SK-N-SH (cell line): ENCODE measurements around the gene BTN3A1. TPM values are rescaled to one million over a fixed set of nuclear protein-coding genes. Genes with fewer than 3 reads are reported as not detected.

ENCODE experiments used
- CTCF ChIA-PET: fragments of 300-600, 350-600 bp; formaldehyde crosslinking; extraction: SDS; loops from one replicate; lab custom pipeline; 2021; lab: Yijun Ruan, JAX
- POLR2A ChIA-PET: fragments of 350-600 bp; sonication (Branson Sonifier 250); formaldehyde crosslinking; extraction: SDS; loops from one replicate; lab custom pipeline; 2020; ENCODE audit warnings: antibody characterized with exemption, inconsistent platforms; lab: Yijun Ruan, JAX
- DNase-seq: peaks from one replicate; pipeline ENCODE4 v3.0.0; 2012
- H2AFZ ChIP-seq: fragments of 200-600 bp; sonication (generic); 2 replicates; pipeline ENCODE4 v1.8.1; 2016; ENCODE audit warnings: antibody characterized with exemption, mild to moderate bottlenecking, low read depth
- H3F3A ChIP-seq: fragments of 200-600 bp; sonication (generic); replicated peaks from 2 replicates; pipeline ENCODE3; 2016; ENCODE audit warnings: antibody characterized with exemption, mild to moderate bottlenecking; ENCODE audit not compliant: insufficient read depth
- H3K27ac ChIP-seq, 2 experiments: fragments of 200-500 bp in 1 of 2; fragments of 200-600 bp in 1 of 2; sonication (Bioruptor generic) in 1 of 2; sonication (generic), shearing (Covaris generic) in 1 of 2; 2 replicates each; pipeline versions ENCODE4 v1.5.1 to v1.6.1; 2014 to 2016; ENCODE audit warnings: low read depth in 2 of 2, inconsistent platforms in 1 of 2, low read length in 1 of 2, mild to moderate bottlenecking in 1 of 2, mixed read lengths in 1 of 2
- H3K27me3 ChIP-seq: fragments of 200-600 bp; sonication (generic), shearing (Covaris generic); 2 replicates; pipeline ENCODE4 v1.6.1; 2016; ENCODE audit warnings: mixed run types; ENCODE audit not compliant: insufficient read depth
- H3K36me3 ChIP-seq, 2 experiments: fragments of 200-500 bp in 1 of 2; fragments of 200-600 bp in 1 of 2; sonication (Bioruptor generic) in 1 of 2; sonication (generic) in 1 of 2; replicated peaks in 1 of 2; 2 replicates each; pipeline versions ENCODE3 to v1.5.1; 2014 to 2016; ENCODE audit warnings: low read length in 1 of 2, mild to moderate bottlenecking in 1 of 2; ENCODE audit not compliant: insufficient read depth in 2 of 2, control insufficient read depth in 1 of 2
- H3K4me1 ChIP-seq, 2 experiments: fragments of 200-500 bp in 1 of 2; fragments of 200-600 bp in 1 of 2; sonication (Bioruptor generic) in 1 of 2; sonication (generic), shearing (Covaris generic) in 1 of 2; 2 replicates each; pipeline versions ENCODE4 v1.5.1 to v1.6.1; 2014 to 2016; ENCODE audit warnings: low read depth in 1 of 2, low read length in 1 of 2, mixed run types in 1 of 2; ENCODE audit not compliant: insufficient read depth in 2 of 2, control insufficient read depth in 1 of 2
- H3K4me2 ChIP-seq: fragments of 200-600 bp; sonication (generic), shearing (Covaris generic); 2 replicates; pipeline ENCODE4 v1.6.1; 2017; ENCODE audit warnings: mixed run types
- H3K4me3 ChIP-seq, 2 experiments: fragments of 200-500 bp in 1 of 2; fragments of 200-600 bp in 1 of 2; sonication (Bioruptor generic) in 1 of 2; sonication (generic), shearing (Covaris generic) in 1 of 2; 2 replicates each; pipeline versions ENCODE4 v1.5.1 to v1.8.1; 2014 to 2016; ENCODE audit warnings: low read depth in 2 of 2, inconsistent platforms in 1 of 2, low read length in 1 of 2, mild to moderate bottlenecking in 1 of 2, mixed read lengths in 1 of 2, moderate library complexity in 1 of 2
- H3K79me2 ChIP-seq: fragments of 200-600 bp; sonication (generic); 2 replicates; pipeline ENCODE4 v1.8.1; 2017; ENCODE audit warnings: mild to moderate bottlenecking; ENCODE audit not compliant: insufficient read depth
- H3K9ac ChIP-seq: fragments of 200-600 bp; sonication (generic); 2 replicates; pipeline ENCODE4 v1.6.1; 2017; ENCODE audit warnings: mixed run types
- H3K9me2 ChIP-seq: fragments of 200-600 bp; sonication (generic); 2 replicates; pipeline ENCODE4 v1.6.1; 2017; ENCODE audit warnings: mixed run types
- H3K9me3 ChIP-seq: fragments of 200-600 bp; sonication (generic); 2 replicates; pipeline ENCODE4 v1.6.1; 2017; ENCODE audit warnings: mixed run types, mild to moderate bottlenecking, moderate library complexity
- H4K20me1 ChIP-seq: fragments of 200-600 bp; sonication (generic); 2 replicates; pipeline ENCODE4 v1.6.1; 2017; ENCODE audit warnings: mild to moderate bottlenecking, mixed run types; ENCODE audit not compliant: insufficient read depth
- CHD2 ChIP-seq: fragments of 150-350 bp; IDR thresholded peaks from 2 replicates; pipeline ENCODE4 v1.6.1; 2018; ENCODE audit warnings: low read length; ENCODE audit not compliant: partially characterized antibody
- EZH2phosphoT487 ChIP-seq: fragments of 200-600 bp; sonication (generic); IDR thresholded peaks from 2 replicates; pipeline ENCODE4 v1.6.1; 2017; ENCODE audit warnings: low read depth, mixed run types, mild to moderate bottlenecking, antibody characterized with exemption, moderate library complexity, borderline replicate concordance
- FOXM1 ChIP-seq: IDR thresholded peaks from 2 replicates; pipeline ENCODE4 v1.4.0; 2012; ENCODE audit warnings: low read depth, mild to moderate bottlenecking
- GABPA ChIP-seq: IDR thresholded peaks from 2 replicates; pipeline ENCODE4 v1.4.0; 2012; ENCODE audit warnings: low read depth, mild to moderate bottlenecking
- IRF3 ChIP-seq: fragments of 150-350 bp; IDR thresholded peaks from 2 replicates; pipeline ENCODE4 v1.6.1; 2016; ENCODE audit warnings: mild to moderate bottlenecking, low read depth, low read length
- MEF2A ChIP-seq: IDR thresholded peaks from 2 replicates; pipeline ENCODE4 v1.4.0; 2012; ENCODE audit warnings: low read depth, borderline replicate concordance
- NFIC ChIP-seq: IDR thresholded peaks from 2 replicates; pipeline ENCODE4 v1.4.0; 2012; ENCODE audit warnings: borderline replicate concordance
- RCOR1 ChIP-seq: fragments of 150-350 bp; IDR thresholded peaks from 2 replicates; pipeline ENCODE4 v1.6.1; 2017; ENCODE audit warnings: antibody characterized with exemption, low read length
- RXRA ChIP-seq: IDR thresholded peaks from 2 replicates; pipeline ENCODE4 v1.4.0; 2012; ENCODE audit warnings: low read depth, mild to moderate bottlenecking, borderline replicate concordance
- SIN3A ChIP-seq: IDR thresholded peaks from 2 replicates; pipeline ENCODE4 v1.6.1; 2012; ENCODE audit warnings: low read depth, mild to moderate bottlenecking, low read length, moderate library complexity, borderline replicate concordance
- TCF12 ChIP-seq: IDR thresholded peaks from 2 replicates; pipeline ENCODE4 v1.4.0; 2012
- YY1 ChIP-seq: IDR thresholded peaks from 2 replicates; pipeline ENCODE4 v1.4.0; 2012; ENCODE audit warnings: low read depth, mild to moderate bottlenecking
- ZBTB33 ChIP-seq: IDR thresholded peaks from 2 replicates; pipeline ENCODE4 v1.4.0; 2012; ENCODE audit warnings: low read depth, borderline replicate concordance
- WGBS: methylation state at CpG from one replicate; pipeline ENCODE4 v1.1.6; 2017; ENCODE audit warnings: low lambda C conversion rate; 5-methylcytosine and 5-hydroxymethylcytosine counted together
- polyA plus RNA-seq, 3 experiments: library from polyadenylated mRNA; depleted of rRNA; stranded (reverse); fragments of >200 nt; gene quantifications; 2 replicates each; pipeline ENCODE4 v1.2.3, GENCODE V29; 2012
- TF ChIP-seq, protein P1 (sequence below): fragments of 200-600 bp; sonication (generic); IDR thresholded peaks from 2 replicates; pipeline ENCODE4 v1.6.1; 2017; ENCODE audit warnings: antibody characterized with exemption, mild to moderate bottlenecking, moderate library complexity
- TF ChIP-seq, protein P2 (sequence below): fragments of 150-350 bp; IDR thresholded peaks from 2 replicates; pipeline ENCODE4 v1.6.1; 2017; ENCODE audit warnings: antibody characterized with exemption, low read length, low read depth, borderline replicate concordance
- TF ChIP-seq, protein P3 (sequence below): IDR thresholded peaks from 2 replicates; pipeline ENCODE4; 2012

Gene BTN3A1
- polyA plus RNA-seq, 1 of the 3 experiments (the other 2 are of a cell fraction): 14.2 TPM

GRCh38 chr6:26428206-26428605, 26.1 kb downstream of the BTN3A1 start:
- no peak for DNase-seq
- H2AFZ ChIP-seq: no peak overlapping the region
- ChIA-PET CTCF (no interaction called here), POLR2A (no interaction called here)
- H3K4me1 ChIP-seq: no peaks in the 10 kb centered on the region; a peak in 1 of 4 replicates
- H3K9me2 ChIP-seq: no peaks in the 10 kb centered on the region
- no peak overlapping the region for H3K27ac ChIP-seq
- H3K27me3 ChIP-seq: no peaks in the 10 kb centered on the region
- H3K36me3 ChIP-seq: peaks cover 25 to 27% of the 10 kb centered on the region in 2 experiments
- no peak overlapping the region for H3K4me2 ChIP-seq
- no peaks in the 10 kb centered on the region for H3K9me3 ChIP-seq
- H3F3A ChIP-seq: no peaks in the 10 kb centered on the region
- no peaks in the 10 kb centered on the region for H4K20me1 ChIP-seq
- no peak overlapping the region for H3K4me3 ChIP-seq
- WGBS: 93% methylated on average over 2 of the region's 2 CpGs
- no peak overlapping the region for H3K9ac ChIP-seq
- peaks cover under 1% of the 10 kb centered on the region; the same call in 1 of the 2 replicates for H3K79me2 ChIP-seq
- TF ChIP-seq ZBTB33: no peak
- TF ChIP-seq SIN3A: no peak
- no peak for TF ChIP-seq TCF12
- TF ChIP-seq GABPA: no peak
- TF ChIP-seq, protein P1, sequence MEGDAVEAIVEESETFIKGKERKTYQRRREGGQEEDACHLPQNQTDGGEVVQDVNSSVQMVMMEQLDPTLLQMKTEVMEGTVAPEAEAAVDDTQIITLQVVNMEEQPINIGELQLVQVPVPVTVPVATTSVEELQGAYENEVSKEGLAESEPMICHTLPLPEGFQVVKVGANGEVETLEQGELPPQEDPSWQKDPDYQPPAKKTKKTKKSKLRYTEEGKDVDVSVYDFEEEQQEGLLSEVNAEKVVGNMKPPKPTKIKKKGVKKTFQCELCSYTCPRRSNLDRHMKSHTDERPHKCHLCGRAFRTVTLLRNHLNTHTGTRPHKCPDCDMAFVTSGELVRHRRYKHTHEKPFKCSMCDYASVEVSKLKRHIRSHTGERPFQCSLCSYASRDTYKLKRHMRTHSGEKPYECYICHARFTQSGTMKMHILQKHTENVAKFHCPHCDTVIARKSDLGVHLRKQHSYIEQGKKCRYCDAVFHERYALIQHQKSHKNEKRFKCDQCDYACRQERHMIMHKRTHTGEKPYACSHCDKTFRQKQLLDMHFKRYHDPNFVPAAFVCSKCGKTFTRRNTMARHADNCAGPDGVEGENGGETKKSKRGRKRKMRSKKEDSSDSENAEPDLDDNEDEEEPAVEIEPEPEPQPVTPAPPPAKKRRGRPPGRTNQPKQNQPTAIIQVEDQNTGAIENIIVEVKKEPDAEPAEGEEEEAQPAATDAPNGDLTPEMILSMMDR: no peak
- no peak for TF ChIP-seq NFIC
- TF ChIP-seq, protein P2, sequence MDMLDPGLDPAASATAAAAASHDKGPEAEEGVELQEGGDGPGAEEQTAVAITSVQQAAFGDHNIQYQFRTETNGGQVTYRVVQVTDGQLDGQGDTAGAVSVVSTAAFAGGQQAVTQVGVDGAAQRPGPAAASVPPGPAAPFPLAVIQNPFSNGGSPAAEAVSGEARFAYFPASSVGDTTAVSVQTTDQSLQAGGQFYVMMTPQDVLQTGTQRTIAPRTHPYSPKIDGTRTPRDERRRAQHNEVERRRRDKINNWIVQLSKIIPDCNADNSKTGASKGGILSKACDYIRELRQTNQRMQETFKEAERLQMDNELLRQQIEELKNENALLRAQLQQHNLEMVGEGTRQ: no peak

DNA sequence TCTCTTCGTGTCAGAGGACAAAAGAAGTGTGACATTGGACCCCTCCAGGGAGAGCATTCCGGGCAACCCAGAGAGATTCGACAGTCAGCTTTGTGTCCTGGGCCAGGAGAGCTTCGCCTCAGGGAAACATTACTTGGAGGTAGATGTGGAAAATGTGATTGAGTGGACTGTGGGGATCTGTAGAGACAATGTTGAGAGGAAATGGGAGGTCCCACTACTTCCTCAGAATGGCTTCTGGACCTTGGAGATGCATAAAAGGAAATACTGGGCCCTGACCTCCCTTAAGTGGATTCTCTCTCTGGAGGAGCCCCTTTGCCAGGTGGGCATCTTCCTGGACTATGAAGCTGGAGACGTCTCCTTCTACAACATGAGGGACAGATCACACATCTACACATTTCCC, 28.7 kb downstream of the BTN3A1 start:
- Histone ChIP-seq H3K9ac (no peak overlapping the region), H4K20me1 (no peaks in the 10 kb centered on the region), H3K79me2 (no peaks in the 10 kb centered on the region; the same call in 1 of the 2 replicates), H3K9me3 (no peaks in the 10 kb centered on the region), H3K4me3 (no peak overlapping the region), H3F3A (no peaks in the 10 kb centered on the region), H3K4me1 (no peaks in the 10 kb centered on the region; a peak in 1 of 4 replicates), H2AFZ (no peak overlapping the region), H3K9me2 (no peaks in the 10 kb centered on the region), H3K4me2 (no peak overlapping the region), H3K27ac (no peak overlapping the region), H3K27me3 (no peaks in the 10 kb centered on the region), H3K36me3 (peaks cover 23 to 27% of the 10 kb centered on the region in 2 experiments)
- POLR2A ChIA-PET: no interaction called here
- WGBS: 85% methylated on average over 5 of the region's 5 CpGs
- CTCF ChIA-PET: interaction anchor here (1.2 to 1.5 kb wide), 2 partner anchors 10 to 89 kb away, joined by 4 read pairs; no protein-coding TSS in a partner anchor
- no peak for DNase-seq
- TF ChIP-seq EZH2phosphoT487 (no peak), IRF3 (no peak), MEF2A (no peak), TCF12 (no peak), YY1 (no peak), GABPA (no peak), RXRA (no peak), CHD2 (no peak), RCOR1 (no peak), FOXM1 (no peak)
- TF ChIP-seq, protein P2: no peak
- TF ChIP-seq, protein P1: no peak
- TF ChIP-seq, protein P3, sequence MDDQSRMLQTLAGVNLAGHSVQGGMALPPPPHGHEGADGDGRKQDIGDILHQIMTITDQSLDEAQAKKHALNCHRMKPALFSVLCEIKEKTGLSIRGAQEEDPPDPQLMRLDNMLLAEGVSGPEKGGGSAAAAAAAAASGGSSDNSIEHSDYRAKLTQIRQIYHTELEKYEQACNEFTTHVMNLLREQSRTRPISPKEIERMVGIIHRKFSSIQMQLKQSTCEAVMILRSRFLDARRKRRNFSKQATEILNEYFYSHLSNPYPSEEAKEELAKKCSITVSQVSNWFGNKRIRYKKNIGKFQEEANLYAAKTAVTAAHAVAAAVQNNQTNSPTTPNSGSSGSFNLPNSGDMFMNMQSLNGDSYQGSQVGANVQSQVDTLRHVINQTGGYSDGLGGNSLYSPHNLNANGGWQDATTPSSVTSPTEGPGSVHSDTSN: no peak
